Thyroid gland (tissue), 4 donors: ENCODE data around the gene IMMT.

Experiments used
- POLR2A ChIP-seq, 2 donors: fragments of 450-650 bp; IDR thresholded peaks; one replicate each; pipeline ENCODE4 v1.6.1; 2017; ENCODE audit warnings: antibody characterized with exemption in 2 of 2, mild to moderate bottlenecking in 2 of 2, moderate library complexity in 1 of 2
- TF ChIP-seq, protein P1 (sequence below), 6 experiments: fragments of 200-600 bp in 3 of 6; fragments of 450-650 bp in 3 of 6; sonication (generic) in 3 of 6; IDR thresholded peaks; one replicate each; pipeline ENCODE4 v1.5.1; 2016 to 2019; ENCODE audit warnings: antibody characterized with exemption in 6 of 6, mild to moderate bottlenecking in 2 of 6, inconsistent platforms in 1 of 6, moderate library complexity in 1 of 6

DNA sequence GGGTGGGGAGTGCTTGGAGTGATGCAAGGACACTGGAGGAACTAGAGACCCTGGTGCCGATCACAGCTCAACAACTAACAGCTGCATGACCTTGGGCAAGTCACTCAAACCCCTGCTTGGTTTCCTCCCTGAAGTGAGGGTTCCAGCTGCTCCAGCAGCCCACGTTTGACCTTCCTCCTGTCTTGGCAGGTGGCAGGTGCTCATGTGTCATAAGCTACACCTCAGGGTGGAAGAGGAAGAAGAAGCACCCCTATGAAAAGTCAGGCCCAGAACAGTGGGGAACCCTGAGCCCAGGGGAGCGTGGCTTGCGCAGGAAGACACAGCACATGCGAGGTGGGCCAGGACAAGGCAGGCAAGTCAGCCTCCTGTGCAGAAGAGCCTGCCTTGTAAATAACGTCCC, 46.3 kb upstream of the IMMT start:
- TF ChIP-seq, protein P1, sequence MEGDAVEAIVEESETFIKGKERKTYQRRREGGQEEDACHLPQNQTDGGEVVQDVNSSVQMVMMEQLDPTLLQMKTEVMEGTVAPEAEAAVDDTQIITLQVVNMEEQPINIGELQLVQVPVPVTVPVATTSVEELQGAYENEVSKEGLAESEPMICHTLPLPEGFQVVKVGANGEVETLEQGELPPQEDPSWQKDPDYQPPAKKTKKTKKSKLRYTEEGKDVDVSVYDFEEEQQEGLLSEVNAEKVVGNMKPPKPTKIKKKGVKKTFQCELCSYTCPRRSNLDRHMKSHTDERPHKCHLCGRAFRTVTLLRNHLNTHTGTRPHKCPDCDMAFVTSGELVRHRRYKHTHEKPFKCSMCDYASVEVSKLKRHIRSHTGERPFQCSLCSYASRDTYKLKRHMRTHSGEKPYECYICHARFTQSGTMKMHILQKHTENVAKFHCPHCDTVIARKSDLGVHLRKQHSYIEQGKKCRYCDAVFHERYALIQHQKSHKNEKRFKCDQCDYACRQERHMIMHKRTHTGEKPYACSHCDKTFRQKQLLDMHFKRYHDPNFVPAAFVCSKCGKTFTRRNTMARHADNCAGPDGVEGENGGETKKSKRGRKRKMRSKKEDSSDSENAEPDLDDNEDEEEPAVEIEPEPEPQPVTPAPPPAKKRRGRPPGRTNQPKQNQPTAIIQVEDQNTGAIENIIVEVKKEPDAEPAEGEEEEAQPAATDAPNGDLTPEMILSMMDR (IDR thresholded peaks at IDR 0.05), result no peak
- TF ChIP-seq POLR2A (IDR thresholded peaks at IDR 0.05), result no peak
